Left ventricle myocardium inferior (tissue), 1 donor: ENCODE data around the gene RUNX2. TPM values are rescaled to one million over a fixed set of nuclear protein-coding genes. Genes with fewer than 3 reads are reported as not detected.

Experiments
- DNase-seq: peaks from one replicate; pipeline ENCODE4 v3.0.0-alpha.2; 2020
- H3K27ac ChIP-seq: fragments of 200-600 bp; replicated peaks from 2 replicates; pipeline ENCODE4 v1.8.0; 2021
- H3K27me3 ChIP-seq: fragments of 200-600 bp; 2 replicates; pipeline ENCODE4 v1.8.0; 2021; ENCODE audit warnings: low read depth
- H3K36me3 ChIP-seq: fragments of 200-600 bp; 2 replicates; pipeline ENCODE4 v1.8.0; 2021
- H3K4me1 ChIP-seq: fragments of 200-600 bp; 2 replicates; pipeline ENCODE4 v1.8.0; 2021
- H3K4me3 ChIP-seq: fragments of 200-600 bp; 2 replicates; pipeline ENCODE4 v1.8.0; 2021; ENCODE audit warnings: mild to moderate bottlenecking, moderate library complexity
- H3K9me3 ChIP-seq: fragments of 200-600 bp; replicated peaks from 2 replicates; pipeline ENCODE4 v1.8.0; 2021
- intact Hi-C: fragments of 100-400 bp; cut with micrococcal nuclease; formaldehyde crosslinking; loops from one replicate; pipeline ENCODE4 v1.11.0; 2022
- total RNA-seq: library from RNA; stranded (reverse); fragmentation: NEBNext Ultra II Directional; extraction: Animal tissue kit (Norgen Biotek cat#: 25700); gene quantifications from one replicate; pipeline ENCODE4 v1.2.1, GENCODE V29; 2021
- TF ChIP-seq, protein P1 (sequence below): fragments of 200-600 bp; IDR thresholded peaks from 2 replicates; pipeline ENCODE4 v1.8.0; 2021; ENCODE audit warnings: antibody characterized with exemption, mild to moderate bottlenecking, borderline replicate concordance
- donor health status: DM: no; HTN: yes; CAD: no; lungs with severe emphysema.

RUNX2 gene
- total RNA-seq, 1 donor from 2014 or later, result 0.38 TPM

DNA sequence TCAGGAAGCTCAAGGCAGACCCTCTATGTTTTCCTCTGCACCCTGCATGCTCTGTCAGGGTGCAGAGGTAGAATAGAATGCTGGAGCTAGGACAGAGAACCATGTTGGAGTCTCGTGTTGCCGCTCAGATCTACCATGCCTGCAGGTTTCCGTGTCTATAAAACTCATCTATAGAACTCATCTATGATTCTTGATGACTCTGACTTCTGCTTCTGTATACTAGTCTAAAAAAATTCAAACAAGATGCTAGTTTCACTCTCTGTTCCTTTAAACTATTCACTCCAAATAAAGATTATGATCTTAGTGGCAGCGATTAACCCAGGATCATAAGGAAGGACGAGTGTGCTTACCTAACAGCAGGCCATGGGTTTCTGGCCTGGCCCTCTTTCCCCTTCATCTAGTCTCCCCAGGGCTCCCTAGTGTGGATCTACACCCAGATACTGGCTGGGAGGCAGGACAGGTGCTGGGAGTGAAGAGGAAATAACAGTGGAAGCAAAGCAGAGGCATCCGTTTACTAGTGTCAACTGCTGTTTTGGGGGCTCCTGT lies 212.3 kb downstream of the RUNX2 start:
- TF ChIP-seq, protein P1, sequence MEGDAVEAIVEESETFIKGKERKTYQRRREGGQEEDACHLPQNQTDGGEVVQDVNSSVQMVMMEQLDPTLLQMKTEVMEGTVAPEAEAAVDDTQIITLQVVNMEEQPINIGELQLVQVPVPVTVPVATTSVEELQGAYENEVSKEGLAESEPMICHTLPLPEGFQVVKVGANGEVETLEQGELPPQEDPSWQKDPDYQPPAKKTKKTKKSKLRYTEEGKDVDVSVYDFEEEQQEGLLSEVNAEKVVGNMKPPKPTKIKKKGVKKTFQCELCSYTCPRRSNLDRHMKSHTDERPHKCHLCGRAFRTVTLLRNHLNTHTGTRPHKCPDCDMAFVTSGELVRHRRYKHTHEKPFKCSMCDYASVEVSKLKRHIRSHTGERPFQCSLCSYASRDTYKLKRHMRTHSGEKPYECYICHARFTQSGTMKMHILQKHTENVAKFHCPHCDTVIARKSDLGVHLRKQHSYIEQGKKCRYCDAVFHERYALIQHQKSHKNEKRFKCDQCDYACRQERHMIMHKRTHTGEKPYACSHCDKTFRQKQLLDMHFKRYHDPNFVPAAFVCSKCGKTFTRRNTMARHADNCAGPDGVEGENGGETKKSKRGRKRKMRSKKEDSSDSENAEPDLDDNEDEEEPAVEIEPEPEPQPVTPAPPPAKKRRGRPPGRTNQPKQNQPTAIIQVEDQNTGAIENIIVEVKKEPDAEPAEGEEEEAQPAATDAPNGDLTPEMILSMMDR, result no peak
- Histone ChIP-seq H3K27me3 (no peaks in the 10 kb centered on the region), H3K4me3 (no peak overlapping the region), H3K9me3 (no peaks in the 10 kb centered on the region), H3K27ac (no peak overlapping the region), H3K36me3 (no peaks in the 10 kb centered on the region), H3K4me1 (peaks cover 25% of the 10 kb centered on the region)
- intact Hi-C loops, result no loop called here
- no peak for DNase-seq

DNA sequence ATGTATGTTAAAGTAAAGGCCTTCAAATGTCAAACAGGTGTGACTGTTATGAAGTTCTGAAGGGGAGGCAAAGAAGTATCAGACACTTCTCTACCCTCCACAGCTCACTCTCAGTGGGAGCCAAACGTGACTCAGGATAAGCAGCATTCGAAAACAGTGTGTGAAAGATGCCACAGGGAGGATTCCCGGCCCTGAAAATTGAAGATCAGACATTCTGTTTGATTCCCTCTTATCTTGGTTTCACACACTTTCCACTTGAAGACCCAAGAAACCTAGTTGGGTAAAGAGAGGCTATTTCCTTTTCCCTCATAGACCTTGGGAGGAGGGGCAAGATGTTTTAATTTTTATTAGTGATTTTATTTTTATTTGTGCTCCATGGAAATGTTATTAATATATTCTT lies 213.8 kb downstream of the RUNX2 start:
- H3K27ac ChIP-seq, result peak overlapping the region; percentile 2
- intact Hi-C loops, result no loop called here
- no peaks in the 10 kb centered on the region for H3K27me3 ChIP-seq
- no peak for DNase-seq
- no peaks in the 10 kb centered on the region for H3K9me3 ChIP-seq
- no peaks in the 10 kb centered on the region for H3K36me3 ChIP-seq
- TF ChIP-seq, protein P1, result no peak
- H3K4me1 ChIP-seq, result peaks cover 25% of the 10 kb centered on the region
- H3K4me3 ChIP-seq, result no peak overlapping the region

DNA sequence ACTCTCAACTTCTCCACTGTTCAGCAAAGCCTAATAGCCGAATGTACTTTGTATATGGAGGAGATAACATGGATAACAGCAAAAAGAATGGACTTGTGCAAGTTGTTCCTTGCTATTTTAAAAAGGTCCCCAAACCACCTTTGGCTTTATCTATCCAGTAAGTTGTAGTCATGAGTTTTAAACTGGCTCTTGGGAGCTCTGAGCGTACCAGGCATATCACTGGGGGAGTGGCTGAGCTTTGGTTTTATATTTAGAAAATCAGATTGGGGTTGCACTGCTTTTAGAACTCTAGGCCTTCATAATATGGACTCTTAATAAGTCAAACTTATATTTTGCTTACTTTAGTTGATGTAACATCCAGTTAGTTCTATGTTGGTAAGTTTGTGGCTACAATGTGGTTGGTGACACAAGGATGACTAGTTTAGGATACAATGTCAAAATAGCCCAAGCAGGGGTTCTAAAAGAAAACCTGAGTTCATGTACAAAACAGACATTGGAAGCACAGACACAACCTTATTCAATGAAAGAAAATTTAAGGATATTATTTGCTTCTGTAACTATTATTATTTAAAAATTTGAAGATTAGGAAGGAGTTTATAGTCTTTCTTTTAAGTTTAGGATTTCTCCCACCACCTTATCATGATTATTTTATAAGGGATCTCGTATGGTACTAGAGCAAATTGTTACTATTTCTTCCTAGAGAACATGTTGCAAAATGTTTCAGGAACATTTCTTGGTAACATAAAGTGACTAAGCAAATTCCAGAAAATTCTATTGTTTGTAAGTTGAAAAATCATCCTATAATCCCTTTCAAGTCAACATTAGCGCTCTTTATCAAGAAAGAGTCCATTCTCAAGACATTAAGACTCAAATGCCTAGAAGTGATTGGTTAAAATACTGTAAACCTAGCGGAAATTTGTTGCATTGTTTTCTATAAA lies 215.4 kb downstream of the RUNX2 start:
- no peaks in the 10 kb centered on the region for H3K9me3 ChIP-seq
- peak overlapping the region; percentile 65 for H3K27ac ChIP-seq
- TF ChIP-seq, protein P1, result no peak
- DNase-seq, result no peak
- peaks cover 22% of the 10 kb centered on the region for H3K4me1 ChIP-seq
- H3K4me3 ChIP-seq, result no peak overlapping the region
- H3K36me3 ChIP-seq, result no peaks in the 10 kb centered on the region
- intact Hi-C loops, result no loop called here
- H3K27me3 ChIP-seq, result no peaks in the 10 kb centered on the region

DNA sequence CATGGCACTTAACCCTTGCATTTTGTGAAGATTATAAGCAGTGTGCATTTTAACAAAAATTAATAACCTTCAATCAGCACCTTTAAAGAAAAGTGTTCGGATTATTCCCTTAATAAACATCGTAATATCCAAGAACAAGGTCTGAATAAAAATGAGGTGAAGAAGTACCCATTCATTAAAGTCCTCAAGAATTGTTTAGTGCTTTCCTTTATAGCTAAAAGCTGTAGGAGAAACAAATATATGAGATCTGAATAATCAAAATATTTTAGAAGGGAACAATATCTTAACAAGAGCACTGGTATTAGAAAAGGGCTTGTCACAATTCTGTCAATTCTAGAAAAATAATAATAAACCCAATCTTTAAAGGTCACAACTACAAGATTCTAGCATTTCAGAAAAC lies 217.3 kb downstream of the RUNX2 start:
- H3K36me3 ChIP-seq, result no peaks in the 10 kb centered on the region
- TF ChIP-seq, protein P1, result no peak
- no peaks in the 10 kb centered on the region for H3K27me3 ChIP-seq
- H3K4me1 ChIP-seq, result peaks cover 20% of the 10 kb centered on the region
- no peaks in the 10 kb centered on the region for H3K9me3 ChIP-seq
- no peak for DNase-seq
- intact Hi-C loops, result no loop called here
- H3K27ac ChIP-seq, result no peak overlapping the region
- H3K4me3 ChIP-seq, result no peak overlapping the region

DNA sequence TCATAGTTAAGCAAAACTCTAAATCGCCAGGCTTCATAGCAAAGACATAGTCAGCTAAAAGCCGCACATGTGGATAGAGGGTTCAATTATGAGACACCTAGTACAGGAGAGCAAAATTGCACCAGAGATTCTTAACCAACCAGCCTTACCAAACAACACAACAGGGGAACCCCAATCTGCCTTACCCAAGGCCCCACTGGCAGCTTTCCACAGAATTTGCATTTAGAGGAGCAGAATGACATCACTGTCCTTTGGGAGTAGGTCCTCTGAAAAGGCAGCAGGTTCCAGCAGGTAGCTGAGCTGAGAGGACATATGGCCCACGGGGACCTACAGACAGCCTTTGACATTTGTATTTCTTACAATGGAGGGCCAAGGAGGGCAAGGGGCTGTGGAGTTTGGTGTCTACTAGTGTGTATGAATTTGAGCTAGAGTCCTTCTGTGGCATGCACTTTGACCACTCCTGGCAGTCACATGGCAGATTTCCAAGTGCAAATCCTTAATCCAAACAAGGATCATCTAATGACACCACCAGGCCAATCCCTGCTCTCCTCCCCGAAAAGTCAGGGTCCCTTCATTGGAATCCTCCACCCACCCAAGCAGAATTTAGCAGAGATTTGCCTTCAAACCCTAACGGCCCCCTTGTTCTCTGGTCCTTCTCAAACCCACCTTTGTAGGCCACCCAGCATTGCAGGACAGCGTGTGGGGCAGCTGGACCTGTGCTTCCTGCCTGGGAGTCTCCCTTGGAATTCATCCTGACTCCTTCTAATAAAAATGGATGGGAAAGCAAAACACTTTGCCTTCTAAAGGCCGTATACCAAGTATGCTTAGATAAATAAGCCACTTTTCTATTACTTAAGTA lies 220.8 kb downstream of the RUNX2 start:
- intact Hi-C loops, result no loop called here
- TF ChIP-seq, protein P1, result no peak
- no peaks in the 10 kb centered on the region for H3K9me3 ChIP-seq
- no peaks in the 10 kb centered on the region for H3K27me3 ChIP-seq
- DNase-seq, result no peak
- H3K27ac ChIP-seq, result no peak overlapping the region
- H3K4me3 ChIP-seq, result no peak overlapping the region
- H3K4me1 ChIP-seq, result no peaks in the 10 kb centered on the region
- H3K36me3 ChIP-seq, result no peaks in the 10 kb centered on the region
